A673 (cell line): Measurements from ENCODE around the gene EVA1C. TPM values are rescaled to one million over a fixed set of nuclear protein-coding genes. Genes with fewer than 3 reads are reported as not detected.

Experiments
- BruUV-seq: library from RNA; stranded (reverse); fragments of 400-500 nt; replicated peaks from 2 replicates; lab custom pipeline; 2021; lab: Mats Ljungman, UMichigan
- CTCF ChIA-PET: fragments of 300-600 bp; sonication (Branson Sonifier 250); formaldehyde crosslinking; loops from one replicate; lab custom pipeline; 2022; ENCODE audit warnings: antibody characterized with exemption; lab: Charles Lee
- POLR2A ChIA-PET: fragments of 300-600 bp; sonication (Branson Sonifier 250); formaldehyde crosslinking; loops from one replicate; lab custom pipeline; 2022; ENCODE audit warnings: antibody characterized with exemption; ENCODE audit not compliant: low non-redundant PET; lab: Charles Lee
- DNase-seq: peaks from one replicate; pipeline ENCODE4 v3.0.0-alpha.2; 2015; ENCODE audit warnings: low spot score
- H3K27ac ChIP-seq: fragments of 200-600 bp; sonication (generic); 2 replicates; pipeline ENCODE4 v1.5.1; 2016; ENCODE audit warnings: mixed run types, low read depth, mild to moderate bottlenecking, mixed read lengths, antibody characterized with exemption, low read length; ENCODE audit not compliant: poor library complexity, severe bottlenecking
- H3K27me3 ChIP-seq: fragments of 200-600 bp; sonication (generic); replicated peaks from 2 replicates; pipeline ENCODE4 v1.6.1; 2017; ENCODE audit warnings: mixed run types, low read depth, mild to moderate bottlenecking, mixed read lengths, antibody characterized with exemption, low read length; ENCODE audit not compliant: insufficient read depth, poor library complexity
- H3K36me3 ChIP-seq: fragments of 200-600 bp; sonication (generic); 2 replicates; pipeline ENCODE4 v1.6.1; 2016; ENCODE audit warnings: mixed run types, mild to moderate bottlenecking, mixed read lengths, antibody characterized with exemption, low read length; ENCODE audit not compliant: insufficient read depth, poor library complexity, severe bottlenecking
- H3K4me1 ChIP-seq: fragments of 200-600 bp; sonication (generic); 2 replicates; pipeline ENCODE4 v1.6.1; 2017; ENCODE audit warnings: mixed run types, mild to moderate bottlenecking, mixed read lengths, antibody characterized with exemption, low read length; ENCODE audit not compliant: insufficient read depth, poor library complexity, severe bottlenecking
- H3K4me3 ChIP-seq: fragments of 200-600 bp; sonication (generic); 2 replicates; pipeline ENCODE4 v1.5.1; 2016; ENCODE audit warnings: low read depth, mixed run types, mild to moderate bottlenecking, mixed read lengths, low read length; ENCODE audit not compliant: poor library complexity, severe bottlenecking
- H3K9me3 ChIP-seq: fragments of 200-600 bp; sonication (generic); 2 replicates; pipeline ENCODE4 v1.6.1; 2016; ENCODE audit warnings: mixed run types, low read depth, mild to moderate bottlenecking, mixed read lengths, antibody characterized with exemption, low read length; ENCODE audit not compliant: poor library complexity, severe bottlenecking
- EZH2 ChIP-seq: fragments of 200-600 bp; sonication (generic); IDR thresholded peaks from 2 replicates; pipeline ENCODE4 v1.6.1; 2017; ENCODE audit warnings: borderline replicate concordance, low read depth, mild to moderate bottlenecking, mixed read lengths, antibody characterized with exemption, low read length; ENCODE audit not compliant: poor library complexity, severe bottlenecking
- intact Hi-C: fragments of 100-400 bp; cut with micrococcal nuclease; formaldehyde crosslinking; loops from one replicate; pipeline ENCODE4 v1.10.0; 2022; ENCODE audit not compliant: unreplicated experiment
- total RNA-seq: library from RNA; stranded (reverse); gene quantifications from 2 replicates; pipeline ENCODE4 v1.2.3, GENCODE V29; 2021
- TF ChIP-seq, protein P1 (sequence below): fragments of 300-800, 200-600 bp; sonication (generic); conservative IDR thresholded peaks from 2 replicates; pipeline ENCODE4 v1.5.1; 2017; ENCODE audit warnings: low read depth, mild to moderate bottlenecking, antibody characterized with exemption, low read length, moderate library complexity, mixed read lengths

Gene EVA1C
- total RNA-seq, 1 experiment from 2014 or later, result 7.2 TPM

DNA sequence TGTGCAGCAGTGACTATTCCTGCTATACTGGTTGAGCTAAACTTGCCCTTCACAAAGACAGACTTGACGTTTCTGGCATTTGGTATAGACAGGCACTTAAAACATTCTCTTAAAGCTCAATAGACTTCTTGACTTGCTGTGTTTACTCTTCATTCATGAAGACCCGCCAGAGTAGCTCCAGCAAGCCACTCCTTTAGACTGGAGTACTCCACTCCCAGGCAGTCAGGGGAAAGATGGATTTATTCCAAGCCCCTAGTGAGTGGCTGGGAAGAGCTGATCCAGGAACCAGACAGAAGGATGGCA lies 70.7 kb downstream of the EVA1C start:
- POLR2A ChIA-PET, result no interaction called here
- DNase-seq, result no peak
- Histone ChIP-seq H3K4me3 (no peak overlapping the region), H3K36me3 (no peaks in the 10 kb centered on the region), H3K9me3 (no peaks in the 10 kb centered on the region), H3K27me3 (no peaks in the 10 kb centered on the region), H3K4me1 (no peaks in the 10 kb centered on the region), H3K27ac (no peak overlapping the region)
- intact Hi-C loops, result no loop called here
- no TSS peak for BruUV-seq
- CTCF ChIA-PET, result no interaction called here
- no peak for TF ChIP-seq EZH2

DNA sequence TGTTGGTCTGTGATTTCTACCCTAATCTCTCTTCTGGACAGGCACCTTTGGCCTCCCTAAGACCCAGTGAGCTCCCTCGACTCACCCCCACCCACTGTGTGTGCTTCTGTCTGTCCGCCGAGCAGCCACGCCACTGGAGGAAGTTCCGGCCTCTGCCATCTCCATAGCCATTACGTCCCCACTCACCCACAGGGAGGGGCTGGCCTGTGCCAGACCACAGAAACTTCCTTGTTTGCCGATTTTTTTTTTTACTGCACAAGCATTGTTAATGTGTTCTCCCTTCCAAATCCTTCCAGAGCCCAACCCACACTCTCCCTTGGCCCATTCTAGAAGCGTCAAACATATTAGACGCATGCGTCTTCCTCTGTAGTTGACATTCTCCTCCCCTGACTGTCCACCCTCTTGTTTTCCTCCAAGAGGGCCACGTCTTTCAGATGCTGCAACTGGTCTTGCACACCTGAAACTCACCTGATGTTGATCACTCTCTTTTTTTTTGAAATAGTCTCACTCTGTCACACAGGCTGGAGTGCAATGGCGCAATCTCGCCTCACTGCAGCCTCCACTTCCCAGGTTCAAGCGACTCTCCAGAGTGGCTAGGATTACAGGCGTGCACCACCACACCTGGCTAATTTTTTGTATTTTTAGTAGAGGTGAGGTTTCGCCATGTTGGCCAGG lies 72.3 kb downstream of the EVA1C start:
- no peak for DNase-seq
- H3K4me1 ChIP-seq, result no peaks in the 10 kb centered on the region
- H3K27me3 ChIP-seq, result no peaks in the 10 kb centered on the region
- BruUV-seq, result no TSS peak
- peaks cover 3% of the 10 kb centered on the region for H3K36me3 ChIP-seq
- H3K27ac ChIP-seq, result no peak overlapping the region
- TF ChIP-seq EZH2, result no peak
- TF ChIP-seq, protein P1, sequence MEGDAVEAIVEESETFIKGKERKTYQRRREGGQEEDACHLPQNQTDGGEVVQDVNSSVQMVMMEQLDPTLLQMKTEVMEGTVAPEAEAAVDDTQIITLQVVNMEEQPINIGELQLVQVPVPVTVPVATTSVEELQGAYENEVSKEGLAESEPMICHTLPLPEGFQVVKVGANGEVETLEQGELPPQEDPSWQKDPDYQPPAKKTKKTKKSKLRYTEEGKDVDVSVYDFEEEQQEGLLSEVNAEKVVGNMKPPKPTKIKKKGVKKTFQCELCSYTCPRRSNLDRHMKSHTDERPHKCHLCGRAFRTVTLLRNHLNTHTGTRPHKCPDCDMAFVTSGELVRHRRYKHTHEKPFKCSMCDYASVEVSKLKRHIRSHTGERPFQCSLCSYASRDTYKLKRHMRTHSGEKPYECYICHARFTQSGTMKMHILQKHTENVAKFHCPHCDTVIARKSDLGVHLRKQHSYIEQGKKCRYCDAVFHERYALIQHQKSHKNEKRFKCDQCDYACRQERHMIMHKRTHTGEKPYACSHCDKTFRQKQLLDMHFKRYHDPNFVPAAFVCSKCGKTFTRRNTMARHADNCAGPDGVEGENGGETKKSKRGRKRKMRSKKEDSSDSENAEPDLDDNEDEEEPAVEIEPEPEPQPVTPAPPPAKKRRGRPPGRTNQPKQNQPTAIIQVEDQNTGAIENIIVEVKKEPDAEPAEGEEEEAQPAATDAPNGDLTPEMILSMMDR, result no peak
- H3K4me3 ChIP-seq, result no peak overlapping the region
- intact Hi-C loops, result no loop called here
- ChIA-PET POLR2A (no interaction called here), CTCF (no interaction called here)
- H3K9me3 ChIP-seq, result no peaks in the 10 kb centered on the region

DNA sequence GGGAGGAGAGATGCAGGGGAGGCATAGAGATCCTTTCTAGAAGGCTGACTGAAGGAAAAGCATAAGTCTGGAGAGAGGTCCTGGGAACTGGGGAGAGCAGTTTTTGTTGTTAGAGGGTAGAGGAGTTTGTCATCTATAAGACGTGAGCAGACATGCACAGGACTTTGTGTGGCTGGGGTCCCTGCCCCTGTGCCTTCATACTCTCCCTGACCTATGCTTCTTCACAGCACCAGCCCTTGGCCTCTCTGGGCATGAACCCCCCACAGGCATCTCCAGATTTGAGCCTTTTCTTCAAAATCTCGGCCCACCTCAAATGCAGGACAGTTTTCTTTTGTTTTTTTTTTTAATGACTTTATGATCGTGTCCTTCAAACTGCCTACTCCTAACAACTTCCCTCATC lies 79.9 kb downstream of the EVA1C start:
- no TSS peak for BruUV-seq
- Histone ChIP-seq H3K9me3 (no peaks in the 10 kb centered on the region), H3K27me3 (no peaks in the 10 kb centered on the region), H3K4me1 (peaks cover 5% of the 10 kb centered on the region), H3K4me3 (no peak overlapping the region), H3K36me3 (peaks cover 3% of the 10 kb centered on the region), H3K27ac (no peak overlapping the region)
- POLR2A ChIA-PET, result no interaction called here
- TF ChIP-seq, protein P1, result no peak
- TF ChIP-seq EZH2, result no peak
- intact Hi-C loops, result no loop called here
- DNase-seq, result no peak
- CTCF ChIA-PET, result no interaction called here
